SK-N-SH treated with all-trans-retinoic acid at 6 μM for 48 hours (cell line): ENCODE measurements around the gene CHL1.

Experiments used
- ATAC-seq: fragments of 200-7000 bp; cut with Tn5 transposase; 3 replicates; pipeline ENCODE4 v1.9.1; 2020; ENCODE audit warnings: mild to moderate bottlenecking, moderate library complexity
- ARNTL ChIP-seq: fragments of 450-650 bp; formaldehyde crosslinking; IDR thresholded peaks from 2 replicates; pipeline ENCODE4 v1.5.0; 2020; ENCODE audit warnings: low read depth, mild to moderate bottlenecking, moderate library complexity, borderline replicate concordance
- BACH2 ChIP-seq: fragments of 250-450 bp; sonication (Bioruptor Pico); IDR thresholded peaks from 2 replicates; pipeline ENCODE4 v1.9.0; 2021; ENCODE audit warnings: mild to moderate bottlenecking, borderline replicate concordance
- CSDC2 ChIP-seq: fragments of 250-450 bp; sonication (Bioruptor Pico); IDR thresholded peaks from 2 replicates; pipeline ENCODE4 v1.5.0; 2020; ENCODE audit warnings: mild to moderate bottlenecking, moderate library complexity
- ESRRG ChIP-seq: fragments of 250-450 bp; sonication (Bioruptor Pico); IDR thresholded peaks from 2 replicates; pipeline ENCODE4 v1.6.1; 2021; ENCODE audit warnings: mild to moderate bottlenecking
- GLIS3 ChIP-seq: fragments of 250-450 bp; sonication (Bioruptor Pico); IDR thresholded peaks from 2 replicates; pipeline ENCODE4 v1.5.0; 2020; ENCODE audit warnings: mild to moderate bottlenecking, moderate library complexity
- ISL1 ChIP-seq: fragments of 250-450 bp; sonication (Bioruptor Pico); IDR thresholded peaks from 2 replicates; pipeline ENCODE4 v2.1.2; 2022; ENCODE audit warnings: mild to moderate bottlenecking, moderate library complexity
- OSR1 ChIP-seq: fragments of 250-450 bp; sonication (Bioruptor Pico); IDR thresholded peaks from 2 replicates; pipeline ENCODE4 v1.8.0; 2022; ENCODE audit warnings: moderate library complexity, mild to moderate bottlenecking, inconsistent platforms
- PATZ1 ChIP-seq: fragments of 250-450 bp; sonication (Bioruptor Pico); IDR thresholded peaks from 2 replicates; pipeline ENCODE4 v1.8.0; 2020; ENCODE audit warnings: mild to moderate bottlenecking, moderate library complexity, borderline replicate concordance
- RARB ChIP-seq: fragments of 250-450 bp; sonication (Bioruptor Pico); IDR thresholded peaks from 2 replicates; pipeline ENCODE4 v1.8.0; 2021; ENCODE audit warnings: mild to moderate bottlenecking, moderate library complexity
- SNAI2 ChIP-seq: fragments of 250-450 bp; sonication (Bioruptor Pico); IDR thresholded peaks from 2 replicates; pipeline ENCODE4 v1.5.0; 2020; ENCODE audit warnings: mild to moderate bottlenecking, moderate library complexity
- TCF4 ChIP-seq: fragments of 250-450 bp; sonication (Bioruptor Pico); IDR thresholded peaks from 2 replicates; pipeline ENCODE4 v1.8.0; 2021; ENCODE audit warnings: mild to moderate bottlenecking, moderate library complexity, borderline replicate concordance
- TOX ChIP-seq: fragments of 250-450 bp; sonication (Bioruptor Pico); IDR thresholded peaks from 2 replicates; pipeline ENCODE4 v1.8.0; 2021; ENCODE audit warnings: mild to moderate bottlenecking, moderate library complexity, borderline replicate concordance
- ZC3H10 ChIP-seq: fragments of 250-450 bp; sonication (Bioruptor Pico); IDR thresholded peaks from 2 replicates; pipeline ENCODE4 v1.5.1; 2021; ENCODE audit warnings: mild to moderate bottlenecking, moderate library complexity
- ZFP3 ChIP-seq: fragments of 250-450 bp; sonication (Bioruptor Pico); IDR thresholded peaks from 2 replicates; pipeline ENCODE4 v1.5.0; 2020; ENCODE audit warnings: mild to moderate bottlenecking, moderate library complexity
- ZFP30 ChIP-seq: fragments of 450-650 bp; formaldehyde crosslinking; IDR thresholded peaks from 2 replicates; pipeline ENCODE4 v1.5.0; 2022; ENCODE audit warnings: mild to moderate bottlenecking, moderate library complexity
- ZNF565 ChIP-seq: fragments of 450-650 bp; formaldehyde crosslinking; conservative IDR thresholded peaks from 2 replicates; pipeline ENCODE4 v1.5.0; 2020; ENCODE audit warnings: low read depth, mild to moderate bottlenecking, moderate library complexity
- ZNF70 ChIP-seq: fragments of 450-650 bp; formaldehyde crosslinking; IDR thresholded peaks from 2 replicates; pipeline ENCODE4 v1.5.0; 2020; ENCODE audit warnings: mild to moderate bottlenecking, moderate library complexity
- ZNF8 ChIP-seq: fragments of 450-650 bp; formaldehyde crosslinking; IDR thresholded peaks from 2 replicates; pipeline ENCODE4 v1.5.0; 2020; ENCODE audit warnings: mild to moderate bottlenecking, moderate library complexity
- TF ChIP-seq, protein P1 (sequence below): fragments of 250-450 bp; sonication (Bioruptor Pico); IDR thresholded peaks from 2 replicates; pipeline ENCODE4 v1.5.1; 2020; ENCODE audit warnings: low read depth, mild to moderate bottlenecking, moderate library complexity
- TF ChIP-seq, protein P2 (sequence below): fragments of 250-450 bp; sonication (Bioruptor Pico); IDR thresholded peaks from 2 replicates; pipeline ENCODE4 v1.5.1; 2021; ENCODE audit warnings: mild to moderate bottlenecking, moderate library complexity
- TF ChIP-seq, protein P3 (sequence below): fragments of 250-450 bp; sonication (Bioruptor Pico); IDR thresholded peaks from 2 replicates; pipeline ENCODE4 v1.5.0; 2020; ENCODE audit warnings: mild to moderate bottlenecking, moderate library complexity

The CHL1 gene

GRCh38 chr3:256501-256900 is 59.9 kb downstream of the CHL1 start:
- no peak for ATAC-seq
- TF ChIP-seq TCF4 (CRISPR knock-in tag), result no peak

DNA sequence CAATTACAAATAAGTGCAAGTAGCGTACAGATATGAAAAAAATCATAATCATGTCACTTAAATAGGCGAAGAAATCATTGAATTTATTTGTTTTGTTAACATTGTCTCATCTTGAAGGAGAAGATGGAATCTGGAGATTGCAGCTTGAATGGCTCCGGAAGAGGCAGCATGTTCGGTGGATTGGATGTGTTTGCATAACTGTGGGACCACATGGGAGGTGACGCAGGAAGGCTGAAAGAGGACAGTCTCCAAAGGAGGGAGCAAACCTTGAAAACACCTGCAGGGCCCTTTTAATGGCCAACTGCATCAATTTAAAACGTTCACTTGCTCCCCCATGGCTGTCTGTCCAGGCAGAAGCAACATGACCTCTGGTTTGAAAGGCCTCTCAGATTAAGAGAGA is 61.3 kb downstream of the CHL1 start:
- no peak for TF ChIP-seq ESRRG (CRISPR knock-in tag)
- TF ChIP-seq, all 23 proteins: peak for 0

GRCh38 chr3:260898-261297 is 64.3 kb downstream of the CHL1 start:
- ATAC-seq, result no peak
- no peak for TF ChIP-seq ZFP30 (CRISPR knock-in tag)
- no peak for TF ChIP-seq ESRRG (CRISPR knock-in tag)
- no peak for TF ChIP-seq BACH2 (CRISPR knock-in tag)
- no peak for TF ChIP-seq OSR1
- TF ChIP-seq SNAI2, result no peak
- no peak for TF ChIP-seq RARB (CRISPR knock-in tag)
- TF ChIP-seq, protein P1, sequence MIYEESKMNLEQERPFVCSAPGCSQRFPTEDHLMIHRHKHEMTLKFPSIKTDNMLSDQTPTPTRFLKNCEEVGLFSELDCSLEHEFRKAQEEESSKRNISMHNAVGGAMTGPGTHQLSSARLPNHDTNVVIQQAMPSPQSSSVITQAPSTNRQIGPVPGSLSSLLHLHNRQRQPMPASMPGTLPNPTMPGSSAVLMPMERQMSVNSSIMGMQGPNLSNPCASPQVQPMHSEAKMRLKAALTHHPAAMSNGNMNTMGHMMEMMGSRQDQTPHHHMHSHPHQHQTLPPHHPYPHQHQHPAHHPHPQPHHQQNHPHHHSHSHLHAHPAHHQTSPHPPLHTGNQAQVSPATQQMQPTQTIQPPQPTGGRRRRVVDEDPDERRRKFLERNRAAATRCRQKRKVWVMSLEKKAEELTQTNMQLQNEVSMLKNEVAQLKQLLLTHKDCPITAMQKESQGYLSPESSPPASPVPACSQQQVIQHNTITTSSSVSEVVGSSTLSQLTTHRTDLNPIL, result no peak
- no peak for TF ChIP-seq TOX
- TF ChIP-seq PATZ1 (CRISPR knock-in tag), result no peak
- no peak for TF ChIP-seq ZC3H10 (CRISPR knock-in tag)
- TF ChIP-seq, protein P2, sequence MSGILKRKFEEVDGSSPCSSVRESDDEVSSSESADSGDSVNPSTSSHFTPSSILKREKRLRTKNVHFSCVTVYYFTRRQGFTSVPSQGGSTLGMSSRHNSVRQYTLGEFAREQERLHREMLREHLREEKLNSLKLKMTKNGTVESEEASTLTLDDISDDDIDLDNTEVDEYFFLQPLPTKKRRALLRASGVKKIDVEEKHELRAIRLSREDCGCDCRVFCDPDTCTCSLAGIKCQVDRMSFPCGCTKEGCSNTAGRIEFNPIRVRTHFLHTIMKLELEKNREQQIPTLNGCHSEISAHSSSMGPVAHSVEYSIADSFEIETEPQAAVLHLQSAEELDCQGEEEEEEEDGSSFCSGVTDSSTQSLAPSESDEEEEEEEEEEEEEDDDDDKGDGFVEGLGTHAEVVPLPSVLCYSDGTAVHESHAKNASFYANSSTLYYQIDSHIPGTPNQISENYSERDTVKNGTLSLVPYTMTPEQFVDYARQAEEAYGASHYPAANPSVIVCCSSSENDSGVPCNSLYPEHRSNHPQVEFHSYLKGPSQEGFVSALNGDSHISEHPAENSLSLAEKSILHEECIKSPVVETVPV (CRISPR knock-in tag), result no peak
- TF ChIP-seq, protein P3, sequence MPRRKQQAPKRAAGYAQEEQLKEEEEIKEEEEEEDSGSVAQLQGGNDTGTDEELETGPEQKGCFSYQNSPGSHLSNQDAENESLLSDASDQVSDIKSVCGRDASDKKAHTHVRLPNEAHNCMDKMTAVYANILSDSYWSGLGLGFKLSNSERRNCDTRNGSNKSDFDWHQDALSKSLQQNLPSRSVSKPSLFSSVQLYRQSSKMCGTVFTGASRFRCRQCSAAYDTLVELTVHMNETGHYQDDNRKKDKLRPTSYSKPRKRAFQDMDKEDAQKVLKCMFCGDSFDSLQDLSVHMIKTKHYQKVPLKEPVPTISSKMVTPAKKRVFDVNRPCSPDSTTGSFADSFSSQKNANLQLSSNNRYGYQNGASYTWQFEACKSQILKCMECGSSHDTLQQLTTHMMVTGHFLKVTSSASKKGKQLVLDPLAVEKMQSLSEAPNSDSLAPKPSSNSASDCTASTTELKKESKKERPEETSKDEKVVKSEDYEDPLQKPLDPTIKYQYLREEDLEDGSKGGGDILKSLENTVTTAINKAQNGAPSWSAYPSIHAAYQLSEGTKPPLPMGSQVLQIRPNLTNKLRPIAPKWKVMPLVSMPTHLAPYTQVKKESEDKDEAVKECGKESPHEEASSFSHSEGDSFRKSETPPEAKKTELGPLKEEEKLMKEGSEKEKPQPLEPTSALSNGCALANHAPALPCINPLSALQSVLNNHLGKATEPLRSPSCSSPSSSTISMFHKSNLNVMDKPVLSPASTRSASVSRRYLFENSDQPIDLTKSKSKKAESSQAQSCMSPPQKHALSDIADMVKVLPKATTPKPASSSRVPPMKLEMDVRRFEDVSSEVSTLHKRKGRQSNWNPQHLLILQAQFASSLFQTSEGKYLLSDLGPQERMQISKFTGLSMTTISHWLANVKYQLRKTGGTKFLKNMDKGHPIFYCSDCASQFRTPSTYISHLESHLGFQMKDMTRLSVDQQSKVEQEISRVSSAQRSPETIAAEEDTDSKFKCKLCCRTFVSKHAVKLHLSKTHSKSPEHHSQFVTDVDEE (CRISPR knock-in tag), result no peak
- TF ChIP-seq ISL1 (CRISPR knock-in tag), result no peak
- no peak for TF ChIP-seq ZNF70 (CRISPR knock-in tag)
- TF ChIP-seq ZNF8, result no peak

More for the DNA sequence above, 61.3 kb downstream of the CHL1 start:
- no peak for ATAC-seq

DNA sequence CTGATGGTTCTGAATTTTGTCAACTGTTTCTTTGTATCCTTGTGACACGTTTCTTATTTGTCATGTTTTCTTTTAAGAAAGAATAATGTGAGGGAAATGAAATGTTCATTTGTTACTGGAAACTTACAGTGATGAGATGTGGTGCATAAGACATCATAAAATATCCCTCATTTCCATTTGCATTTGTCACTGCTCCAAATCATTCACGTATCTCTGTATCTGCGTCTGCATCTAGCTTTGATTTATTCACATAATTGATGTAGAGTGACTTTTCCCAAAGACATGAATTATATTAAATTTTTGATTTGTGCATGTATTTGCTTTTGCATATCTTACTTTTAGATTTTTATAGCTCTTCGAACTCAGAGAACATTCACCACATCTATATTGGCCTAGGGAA is 66.8 kb downstream of the CHL1 start:
- ATAC-seq, result no peak
- TF ChIP-seq ZNF8 (no peak), ZNF70 (CRISPR knock-in tag) (no peak), ZFP3 (CRISPR knock-in tag) (no peak), BACH2 (CRISPR knock-in tag) (no peak), ARNTL (CRISPR knock-in tag) (no peak), SNAI2 (no peak)
- TF ChIP-seq, protein P1, result no peak

- no peak for ATAC-seq
- TF ChIP-seq RARB (CRISPR knock-in tag), result no peak
- no peak for TF ChIP-seq CSDC2 (CRISPR knock-in tag)
- no peak for TF ChIP-seq ZNF8
- TF ChIP-seq ZNF565 (CRISPR knock-in tag), result no peak
- TF ChIP-seq PATZ1 (CRISPR knock-in tag), result no peak
- TF ChIP-seq SNAI2, result no peak
- no peak for TF ChIP-seq GLIS3 (CRISPR knock-in tag)
- TF ChIP-seq, protein P2 (CRISPR knock-in tag), result no peak
- no peak for TF ChIP-seq ZFP30 (CRISPR knock-in tag)
- TF ChIP-seq ESRRG (CRISPR knock-in tag), result no peak
- no peak for TF ChIP-seq ISL1 (CRISPR knock-in tag)
Measured at GRCh38 chr3:264394-265156, 68.0 kb downstream of the CHL1 start.
